Fibroblast of mammary gland (primary cell): ENCODE measurements around the gene MAML3.

Experiments
- DNase-seq: peaks from one replicate; pipeline ENCODE4 v3.0.0-alpha.2; 2010; ENCODE audit warnings: low read depth
- H3K4me3 ChIP-seq: 2 replicates; pipeline ENCODE4 v1.5.1; 2011; ENCODE audit warnings: low read depth, mild to moderate bottlenecking, low read length, moderate library complexity; ENCODE audit not compliant: control insufficient read depth
- TF ChIP-seq, protein P1 (sequence below): conservative IDR thresholded peaks from 2 replicates; pipeline ENCODE4 v1.5.1; 2011; ENCODE audit warnings: low read depth, low read length, inconsistent platforms; ENCODE audit not compliant: control insufficient read depth, insufficient read depth

Gene MAML3

DNA sequence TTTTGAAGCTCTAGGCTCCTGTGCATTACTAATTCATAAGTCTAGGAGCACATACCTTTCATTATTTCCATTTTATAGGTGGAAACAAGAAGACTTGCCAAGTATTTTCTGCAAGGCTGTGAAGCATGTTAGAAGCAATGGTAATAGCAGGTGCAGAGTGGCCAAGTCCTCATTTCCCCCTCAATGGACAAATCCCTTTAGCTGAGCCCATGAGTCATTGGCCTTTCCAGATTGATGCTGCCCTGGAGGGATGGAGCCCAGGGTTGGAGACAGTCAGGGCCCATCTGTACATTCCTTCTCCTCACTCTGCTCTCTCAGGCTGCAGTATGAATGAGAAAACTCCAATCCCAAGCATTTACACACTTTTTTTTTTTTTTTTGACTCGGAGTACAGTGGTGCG is 481.8 kb downstream of the MAML3 start:
- no peak for DNase-seq
- TF ChIP-seq, protein P1, sequence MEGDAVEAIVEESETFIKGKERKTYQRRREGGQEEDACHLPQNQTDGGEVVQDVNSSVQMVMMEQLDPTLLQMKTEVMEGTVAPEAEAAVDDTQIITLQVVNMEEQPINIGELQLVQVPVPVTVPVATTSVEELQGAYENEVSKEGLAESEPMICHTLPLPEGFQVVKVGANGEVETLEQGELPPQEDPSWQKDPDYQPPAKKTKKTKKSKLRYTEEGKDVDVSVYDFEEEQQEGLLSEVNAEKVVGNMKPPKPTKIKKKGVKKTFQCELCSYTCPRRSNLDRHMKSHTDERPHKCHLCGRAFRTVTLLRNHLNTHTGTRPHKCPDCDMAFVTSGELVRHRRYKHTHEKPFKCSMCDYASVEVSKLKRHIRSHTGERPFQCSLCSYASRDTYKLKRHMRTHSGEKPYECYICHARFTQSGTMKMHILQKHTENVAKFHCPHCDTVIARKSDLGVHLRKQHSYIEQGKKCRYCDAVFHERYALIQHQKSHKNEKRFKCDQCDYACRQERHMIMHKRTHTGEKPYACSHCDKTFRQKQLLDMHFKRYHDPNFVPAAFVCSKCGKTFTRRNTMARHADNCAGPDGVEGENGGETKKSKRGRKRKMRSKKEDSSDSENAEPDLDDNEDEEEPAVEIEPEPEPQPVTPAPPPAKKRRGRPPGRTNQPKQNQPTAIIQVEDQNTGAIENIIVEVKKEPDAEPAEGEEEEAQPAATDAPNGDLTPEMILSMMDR = no peak
- H3K4me3 ChIP-seq = no peak overlapping the region

DNA sequence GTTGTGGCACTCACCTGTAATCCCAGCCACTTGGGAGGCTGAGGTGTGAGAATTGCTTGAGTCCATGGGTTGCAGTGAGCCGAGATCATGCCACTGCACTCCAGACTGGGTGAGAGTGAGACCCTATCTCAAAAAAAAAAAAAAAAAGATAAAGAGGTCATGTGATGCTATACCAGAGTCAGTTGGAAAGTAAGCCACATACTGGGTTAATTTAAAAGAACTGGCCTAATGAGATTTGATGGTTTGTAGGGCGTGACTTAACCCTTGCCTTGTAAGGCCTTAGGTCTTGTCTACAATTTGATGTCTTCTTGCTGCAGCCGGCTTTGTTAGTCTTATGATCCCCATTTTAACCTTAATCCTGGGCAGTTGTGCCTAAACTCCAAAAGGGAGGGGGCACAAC is 483.2 kb downstream of the MAML3 start:
- no peak overlapping the region for H3K4me3 ChIP-seq
- TF ChIP-seq, protein P1 = no peak
- DNase-seq = no peak

DNA sequence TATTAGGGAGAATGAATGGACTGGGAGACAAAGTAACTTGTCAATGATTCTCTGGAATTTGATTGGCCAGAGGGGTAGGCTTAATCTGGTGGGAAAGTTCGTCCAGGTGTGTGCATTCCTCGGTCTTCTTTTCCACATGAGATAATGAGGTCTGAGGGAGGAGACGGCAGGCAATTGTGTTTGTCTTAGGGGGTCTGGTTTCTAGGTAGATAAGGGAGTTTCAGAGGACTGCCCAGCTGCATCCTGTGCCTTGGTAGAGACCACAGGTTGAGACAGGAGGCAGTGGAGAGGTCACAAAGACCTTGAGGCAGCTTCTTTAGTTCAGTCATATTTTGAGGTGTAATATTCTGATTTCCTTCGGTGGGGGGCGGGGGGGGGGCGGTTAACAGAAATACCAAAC is 484.1 kb downstream of the MAML3 start:
- DNase-seq = no peak
- H3K4me3 ChIP-seq = no peak overlapping the region
- TF ChIP-seq, protein P1 = no peak

DNA sequence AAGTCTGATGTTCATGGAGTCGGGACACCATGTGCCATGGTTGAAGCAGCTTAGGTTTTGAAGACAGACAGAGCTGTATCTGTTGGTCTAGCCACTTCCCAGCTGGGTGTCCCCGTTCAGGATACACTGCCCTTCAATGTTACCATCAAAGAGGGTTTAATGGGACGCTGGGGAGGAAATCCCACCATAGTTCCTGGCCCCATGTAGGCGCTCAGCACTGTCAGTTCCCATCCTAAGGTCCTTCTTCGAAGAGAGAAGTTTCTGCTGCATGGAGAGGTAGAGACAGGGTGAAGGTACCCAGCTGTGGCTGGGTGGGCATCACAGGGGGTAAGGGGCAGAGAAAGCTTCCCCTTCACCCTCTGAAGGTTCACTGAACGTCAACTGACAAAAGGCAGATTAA is 484.6 kb downstream of the MAML3 start:
- DNase-seq = no peak
- TF ChIP-seq, protein P1 = no peak
- H3K4me3 ChIP-seq = no peak overlapping the region

DNA sequence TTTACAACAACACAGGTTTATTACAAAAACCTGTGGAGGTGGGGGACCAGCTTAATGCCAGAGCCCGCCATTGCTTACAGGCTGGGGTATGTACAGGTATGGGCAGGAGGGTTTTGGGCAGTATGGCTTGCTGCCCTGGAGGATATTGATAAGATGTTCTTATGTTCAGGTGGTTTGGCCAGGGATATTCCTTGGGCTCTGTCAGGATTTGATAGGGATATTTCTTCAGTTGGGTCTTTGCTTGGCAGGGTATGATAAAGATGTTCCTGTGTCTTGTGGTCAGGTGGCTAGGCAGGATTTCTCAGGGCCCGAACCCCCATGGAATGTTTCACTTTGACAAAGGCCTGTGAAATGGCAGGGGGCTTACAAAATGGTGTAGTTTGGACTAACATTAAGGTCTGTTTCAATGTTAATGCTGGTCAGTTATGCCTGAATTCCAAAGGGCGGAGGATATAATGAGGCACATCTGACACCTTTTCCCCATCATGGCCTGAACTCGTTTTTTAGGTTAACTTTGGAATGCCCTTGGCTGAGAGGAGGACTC is 485.3 kb downstream of the MAML3 start:
- H3K4me3 ChIP-seq = no peak overlapping the region
- no peak for DNase-seq
- TF ChIP-seq, protein P1 = no peak

DNA sequence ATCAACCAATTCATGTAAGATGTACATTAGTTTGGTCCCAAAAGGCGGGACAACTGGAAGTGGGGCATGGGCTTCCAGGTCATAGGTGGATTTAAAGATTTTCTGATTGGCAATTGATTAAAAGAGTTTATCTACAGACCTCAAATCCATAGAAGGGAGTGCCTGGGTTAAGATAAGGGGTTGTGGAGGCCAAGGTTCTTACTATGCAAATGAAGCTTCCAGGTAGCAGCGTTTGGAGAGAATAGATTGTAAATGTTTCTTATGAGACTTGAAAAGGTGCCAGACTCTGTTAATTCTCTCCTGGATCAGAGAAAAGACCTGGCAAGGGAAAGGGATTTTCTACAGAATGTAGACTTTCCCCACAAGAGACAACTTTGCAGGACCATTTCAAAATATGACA is 485.9 kb downstream of the MAML3 start:
- TF ChIP-seq, protein P1 = no peak
- no peak for DNase-seq
- no peak overlapping the region for H3K4me3 ChIP-seq
